Endodermal cell (in vitro differentiated cells): ENCODE data around the gene GRIK5. TPM values are rescaled to one million over a fixed set of nuclear protein-coding genes. Genes with fewer than 3 reads are reported as not detected.

Source experiments
- DNase-seq: peaks from one replicate; pipeline ENCODE4 v3.0.0-alpha.2; 2017
- H3K27ac ChIP-seq: 2 replicates; pipeline ENCODE4 v1.5.1; 2013; ENCODE audit warnings: mild to moderate bottlenecking, low read depth, low read length, moderate library complexity
- H3K27me3 ChIP-seq: 2 replicates; pipeline ENCODE4 v1.6.1; 2013; ENCODE audit warnings: mild to moderate bottlenecking, low read length, moderate library complexity; ENCODE audit not compliant: insufficient read depth, control insufficient read depth, poor library complexity, severe bottlenecking
- H3K36me3 ChIP-seq: 2 replicates; pipeline ENCODE4 v1.7.0; 2013; ENCODE audit warnings: mild to moderate bottlenecking, low read length, moderate library complexity; ENCODE audit not compliant: control insufficient read depth, insufficient read depth
- H3K4me1 ChIP-seq: one replicate; pipeline ENCODE4 v1.7.0; 2013; ENCODE audit warnings: low read length; ENCODE audit not compliant: control insufficient read depth, insufficient read depth
- H3K4me3 ChIP-seq: 2 replicates; pipeline ENCODE4 v1.5.1; 2013; ENCODE audit warnings: mild to moderate bottlenecking, low read length, moderate library complexity
- H3K9ac ChIP-seq: 2 replicates; pipeline ENCODE4 v1.6.1; 2013; ENCODE audit warnings: mild to moderate bottlenecking, low read length, moderate library complexity; ENCODE audit not compliant: poor library complexity, severe bottlenecking; ENCODE audit errors: extremely low read depth
- H3K9me3 ChIP-seq: 2 replicates; pipeline ENCODE4 v1.6.1; 2013; ENCODE audit warnings: mild to moderate bottlenecking, low read length, moderate library complexity; ENCODE audit not compliant: control insufficient read depth
- H3K27ac Mint-ChIP-seq: 2 replicates; pipeline ENCODE4 v1.8.0; 2020; ENCODE audit warnings: mixed read lengths
- H3K27me3 Mint-ChIP-seq: 2 replicates; pipeline ENCODE4 v1.8.0; 2021; ENCODE audit warnings: mild to moderate bottlenecking, mixed read lengths; ENCODE audit not compliant: insufficient read depth
- H3K36me3 Mint-ChIP-seq: 2 replicates; pipeline ENCODE4 v1.8.0; 2020; ENCODE audit warnings: low read depth, mixed read lengths
- H3K4me1 Mint-ChIP-seq: 2 replicates; pipeline ENCODE4 v1.8.0; 2020; ENCODE audit warnings: mixed read lengths
- H3K4me3 Mint-ChIP-seq: 2 replicates; pipeline ENCODE4 v1.8.0; 2020; ENCODE audit warnings: mild to moderate bottlenecking, moderate library complexity, mixed read lengths
- H3K9me3 Mint-ChIP-seq: 2 replicates; pipeline ENCODE4 v1.8.0; 2020; ENCODE audit warnings: mild to moderate bottlenecking, mixed read lengths
- WGBS, 2 experiments: methylation state at CpG; one replicate each; pipeline versions ENCODE4 v1.1.5 to v1.1.7; 2013; ENCODE audit warnings: missing lambda C conversion rate in 2 of 2, mixed read lengths in 1 of 2; ENCODE audit not compliant: insufficient coverage in 1 of 2, insufficient read length in 1 of 2; 5-methylcytosine and 5-hydroxymethylcytosine counted together
- total RNA-seq, 2 donors: library from RNA; stranded (reverse); fragmentation: NEBNext Ultra II Directional in 1 of 2; extraction: Animal tissue kit (Norgen Biotek cat#: 25700) in 1 of 2; gene quantifications; 2 replicates in 1 of 2; 3 replicates in 1 of 2; pipeline ENCODE4 v1.2.1, GENCODE V29; 2021
- TF ChIP-seq, protein P1 (sequence below): fragments of 200-600 bp; sonication (generic); conservative IDR thresholded peaks from 2 replicates; pipeline ENCODE4 v1.5.0; 2021; ENCODE audit warnings: antibody characterized with exemption, mild to moderate bottlenecking

GRIK5 gene
- total RNA-seq, 2 donors from 2014 or later, result 21.6 to 38.7 TPM

DNA sequence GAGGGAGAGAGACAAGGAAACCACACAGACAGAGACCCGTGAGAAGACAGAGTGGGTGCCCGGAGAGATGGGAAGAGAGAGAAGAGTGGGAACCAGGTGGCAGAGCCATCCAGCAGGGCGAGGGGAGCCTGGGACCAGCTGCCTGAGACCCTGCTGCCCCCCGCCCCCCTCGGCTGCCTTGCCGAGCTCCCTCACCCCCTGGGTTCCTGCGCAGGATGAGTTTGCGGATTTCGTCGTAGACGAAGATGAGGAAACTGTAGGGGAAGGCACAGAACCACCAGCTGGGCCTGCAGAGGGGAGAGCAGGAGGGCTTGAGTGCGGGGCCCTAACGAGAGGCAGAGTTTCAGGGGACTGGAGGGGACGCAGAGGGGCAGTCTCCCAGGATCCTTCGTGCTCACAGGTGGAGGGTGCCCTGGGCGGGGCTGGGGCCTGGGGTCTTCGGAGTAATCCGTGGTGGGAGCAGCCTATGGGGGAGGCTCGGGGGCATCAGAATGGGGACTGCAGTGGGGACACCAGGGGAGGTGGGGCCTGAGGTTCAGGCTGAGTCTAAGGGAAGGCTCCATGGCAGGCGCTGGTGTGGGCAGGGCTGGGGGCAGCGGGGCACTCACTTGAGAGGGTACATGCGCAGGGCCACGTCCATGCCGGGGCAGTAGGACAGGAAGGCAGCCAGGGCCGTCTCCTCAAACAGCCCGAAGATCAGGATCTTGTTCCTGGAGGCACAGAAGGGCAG is 102.8 kb downstream of the GRIK5 start:
- DNase-seq, result no peak
- no peaks in the 10 kb centered on the region for H3K27me3 ChIP-seq
- H3K27ac Mint-ChIP-seq, result no peak overlapping the region
- peaks cover 2% of the 10 kb centered on the region for H3K27me3 Mint-ChIP-seq
- TF ChIP-seq, protein P1, sequence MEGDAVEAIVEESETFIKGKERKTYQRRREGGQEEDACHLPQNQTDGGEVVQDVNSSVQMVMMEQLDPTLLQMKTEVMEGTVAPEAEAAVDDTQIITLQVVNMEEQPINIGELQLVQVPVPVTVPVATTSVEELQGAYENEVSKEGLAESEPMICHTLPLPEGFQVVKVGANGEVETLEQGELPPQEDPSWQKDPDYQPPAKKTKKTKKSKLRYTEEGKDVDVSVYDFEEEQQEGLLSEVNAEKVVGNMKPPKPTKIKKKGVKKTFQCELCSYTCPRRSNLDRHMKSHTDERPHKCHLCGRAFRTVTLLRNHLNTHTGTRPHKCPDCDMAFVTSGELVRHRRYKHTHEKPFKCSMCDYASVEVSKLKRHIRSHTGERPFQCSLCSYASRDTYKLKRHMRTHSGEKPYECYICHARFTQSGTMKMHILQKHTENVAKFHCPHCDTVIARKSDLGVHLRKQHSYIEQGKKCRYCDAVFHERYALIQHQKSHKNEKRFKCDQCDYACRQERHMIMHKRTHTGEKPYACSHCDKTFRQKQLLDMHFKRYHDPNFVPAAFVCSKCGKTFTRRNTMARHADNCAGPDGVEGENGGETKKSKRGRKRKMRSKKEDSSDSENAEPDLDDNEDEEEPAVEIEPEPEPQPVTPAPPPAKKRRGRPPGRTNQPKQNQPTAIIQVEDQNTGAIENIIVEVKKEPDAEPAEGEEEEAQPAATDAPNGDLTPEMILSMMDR, result no peak
- no peaks in the 10 kb centered on the region for H3K9me3 ChIP-seq
- WGBS, 2 experiments, result 89 to 91% methylated on average over 13 to 26 of the region's 26 CpGs
- H3K4me1 Mint-ChIP-seq, result no peaks in the 10 kb centered on the region
- H3K4me1 ChIP-seq, result no peaks in the 10 kb centered on the region
- H3K27ac ChIP-seq, result no peak overlapping the region
- no peaks in the 10 kb centered on the region for H3K36me3 ChIP-seq
- H3K9me3 Mint-ChIP-seq, result no peaks in the 10 kb centered on the region
- no peaks in the 10 kb centered on the region for H3K36me3 Mint-ChIP-seq
- H3K4me3 ChIP-seq, result no peak overlapping the region
- no peak overlapping the region for H3K9ac ChIP-seq
- H3K4me3 Mint-ChIP-seq, result no peak overlapping the region

DNA sequence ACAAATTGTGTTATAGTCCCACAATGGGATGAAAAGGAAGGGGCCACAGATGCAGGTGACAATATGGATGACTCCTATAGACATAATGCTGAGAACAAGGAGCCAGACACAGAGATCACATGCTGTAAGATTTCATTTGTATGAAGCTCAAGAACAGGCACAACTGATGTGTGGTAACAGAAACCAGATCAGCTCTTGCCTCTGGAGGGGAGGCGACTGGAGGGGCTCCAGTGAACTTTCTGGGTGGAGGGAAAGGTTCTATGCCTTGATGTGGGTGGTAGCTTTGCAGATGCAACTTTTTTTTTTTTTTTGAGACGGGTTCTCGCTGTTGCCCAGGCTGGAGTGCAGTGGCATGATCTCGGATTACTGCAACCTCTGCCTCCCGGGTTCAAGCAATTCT is 104.9 kb downstream of the GRIK5 start:
- Mint-ChIP-seq H3K4me1 (no peaks in the 10 kb centered on the region), H3K4me3 (no peak overlapping the region), H3K36me3 (no peaks in the 10 kb centered on the region), H3K27me3 (peaks cover 2% of the 10 kb centered on the region), H3K27ac (no peak overlapping the region), H3K9me3 (no peaks in the 10 kb centered on the region)
- Histone ChIP-seq H3K27ac (no peak overlapping the region), H3K4me1 (no peaks in the 10 kb centered on the region), H3K4me3 (no peak overlapping the region), H3K36me3 (no peaks in the 10 kb centered on the region), H3K27me3 (no peaks in the 10 kb centered on the region), H3K9me3 (no peaks in the 10 kb centered on the region), H3K9ac (no peak overlapping the region)
- 85 to 87% methylated on average over 3 to 5 of the region's 5 CpGs for WGBS, 2 experiments
- TF ChIP-seq, protein P1, result no peak
- no peak for DNase-seq

DNA sequence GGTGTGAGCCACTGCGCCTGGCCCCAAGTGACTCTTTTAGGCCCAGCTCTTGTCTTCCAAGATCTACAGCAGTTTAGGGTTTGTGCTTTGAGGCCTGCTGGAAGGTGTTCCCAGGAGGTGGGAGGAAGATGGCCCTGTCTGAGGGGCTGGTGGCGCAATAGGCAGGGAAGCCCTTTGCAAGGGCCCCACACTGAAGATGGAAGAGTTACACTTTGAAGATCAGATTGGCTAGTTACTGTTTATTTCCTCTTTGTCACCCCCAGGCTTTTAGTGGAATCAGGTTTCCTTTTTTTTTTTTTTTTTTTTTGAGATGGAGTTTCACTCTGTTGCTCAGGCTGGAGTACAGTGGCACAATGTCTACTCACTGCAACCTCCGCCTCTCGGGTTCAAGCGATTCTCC is 109.0 kb downstream of the GRIK5 start:
- Histone ChIP-seq H3K9ac (no peak overlapping the region), H3K36me3 (peaks cover 5% of the 10 kb centered on the region), H3K27ac (no peak overlapping the region), H3K9me3 (no peaks in the 10 kb centered on the region), H3K4me1 (no peaks in the 10 kb centered on the region), H3K4me3 (no peak overlapping the region), H3K27me3 (no peaks in the 10 kb centered on the region)
- Mint-ChIP-seq H3K4me1 (peaks cover 10% of the 10 kb centered on the region), H3K36me3 (peaks cover 11% of the 10 kb centered on the region), H3K4me3 (no peak overlapping the region), H3K27me3 (no peaks in the 10 kb centered on the region), H3K27ac (no peak overlapping the region), H3K9me3 (no peaks in the 10 kb centered on the region)
- DNase-seq, result no peak
- TF ChIP-seq, protein P1, result no peak
- WGBS, 2 experiments, result 91 to 95% methylated on average over 3 to 5 of the region's 5 CpGs
